M059J (cell line): ENCODE measurements around the gene B3GLCT. TPM values are rescaled to one million over a fixed set of nuclear protein-coding genes. Genes with fewer than 3 reads are reported as not detected.

Source experiments
- DNase-seq: peaks from one replicate; pipeline ENCODE4 v3.0.0-alpha.2; 2012; ENCODE audit warnings: low read depth
- total RNA-seq: library from RNA; depleted of rRNA; stranded (reverse); fragments of >200 nt; shearing (Covaris generic); gene quantifications from 2 replicates; pipeline ENCODE4 v1.2.3, GENCODE V29; 2014

The B3GLCT gene
- total RNA-seq, 1 experiment from 2014 or later = 22.1 TPM

GRCh38 chr13:31223640-31224039 is 23.9 kb downstream of the B3GLCT start:
- no peak for DNase-seq

GRCh38 chr13:31224174-31224669 is 24.4 kb downstream of the B3GLCT start:
- no peak for DNase-seq

GRCh38 chr13:31224963-31225559 is 25.3 kb downstream of the B3GLCT start:
- no peak for DNase-seq

- no peak for DNase-seq
Observed at GRCh38 chr13:31225998-31226675, 26.4 kb downstream of the B3GLCT start.

- DNase-seq = peak; percentile 18
Observed at GRCh38 chr13:31227063-31227462, 27.3 kb downstream of the B3GLCT start.

- DNase-seq = no peak
Observed at GRCh38 chr13:31227870-31228269, 28.1 kb downstream of the B3GLCT start.

GRCh38 chr13:31234729-31235128 is 35.0 kb downstream of the B3GLCT start:
- DNase-seq = peak; percentile 5

- DNase-seq = peak; percentile 29
Observed at GRCh38 chr13:31236211-31236786, 36.5 kb downstream of the B3GLCT start.

GRCh38 chr13:31240921-31241320 is 41.1 kb downstream of the B3GLCT start:
- no peak for DNase-seq

- no peak for DNase-seq
Observed at GRCh38 chr13:31242367-31242766, 42.6 kb downstream of the B3GLCT start.

- no peak for DNase-seq
Observed at GRCh38 chr13:31242916-31243315, 43.1 kb downstream of the B3GLCT start.

- DNase-seq = no peak
Observed at GRCh38 chr13:31245598-31246373, 46.0 kb downstream of the B3GLCT start.

GRCh38 chr13:31246918-31247317 is 47.1 kb downstream of the B3GLCT start:
- no peak for DNase-seq

- DNase-seq = no peak
Observed at GRCh38 chr13:31248361-31248760, 48.6 kb downstream of the B3GLCT start.

- DNase-seq = no peak
Observed at GRCh38 chr13:31248965-31249539, 49.3 kb downstream of the B3GLCT start.

GRCh38 chr13:31250435-31250834 is 50.7 kb downstream of the B3GLCT start:
- no peak for DNase-seq

- peak; percentile 4 for DNase-seq
Observed at GRCh38 chr13:31261241-31261640, 61.5 kb downstream of the B3GLCT start.

GRCh38 chr13:31263346-31263745 is 63.6 kb downstream of the B3GLCT start:
- DNase-seq = no peak

- no peak for DNase-seq
Observed at GRCh38 chr13:31264151-31264550, 64.4 kb downstream of the B3GLCT start.

- peak; percentile 66 for DNase-seq
Observed at GRCh38 chr13:31267126-31267784, 67.5 kb downstream of the B3GLCT start.

- peak; percentile 33 for DNase-seq
Observed at GRCh38 chr13:31274390-31274789, 74.6 kb downstream of the B3GLCT start.
